Sigmoid colon (tissue), 7 donors: ENCODE data around the gene RABGAP1L. TPM values are rescaled to one million over a fixed set of nuclear protein-coding genes. Genes with fewer than 3 reads are reported as not detected.

Source experiments
- DNase-seq: peaks from one replicate; pipeline ENCODE4 v3.0.0-alpha.2; 2019
- H3K27ac ChIP-seq, 4 donors: fragments of 200-600 bp; sonication (generic); one replicate each; pipeline ENCODE4 v1.5.1; 2016 to 2019; ENCODE audit warnings: mild to moderate bottlenecking in 1 of 4
- H3K27me3 ChIP-seq, 3 donors: fragments of 200-600 bp; sonication (generic); one replicate each; pipeline ENCODE4 v1.5.1; 2019; ENCODE audit warnings: mild to moderate bottlenecking in 1 of 3
- H3K36me3 ChIP-seq, 4 donors: fragments of 200-600 bp; sonication (generic); one replicate each; pipeline ENCODE4 v1.5.1; 2016 to 2019
- H3K4me1 ChIP-seq, 4 donors: fragments of 200-600 bp; sonication (generic); one replicate each; pipeline ENCODE4 v1.5.1; 2017 to 2019
- H3K4me3 ChIP-seq, 4 donors: fragments of 200-600 bp; sonication (generic); one replicate each; pipeline ENCODE4 v1.5.1; 2017 to 2019; ENCODE audit warnings: mild to moderate bottlenecking in 2 of 4, moderate library complexity in 1 of 4
- H3K9me3 ChIP-seq, 4 donors: fragments of 200-600 bp in 3 of 4; sonication (generic) in 3 of 4; one replicate each; pipeline versions ENCODE4 v1.5.1 to v1.6.1; 2013 to 2019
- EP300 ChIP-seq, 4 donors: sonication (generic); formaldehyde crosslinking; IDR thresholded peaks; one replicate each; pipeline ENCODE4 v1.6.1; 2017; ENCODE audit warnings: antibody characterized with exemption in 4 of 4
- POLR2A ChIP-seq, 2 donors: fragments of 450-650 bp; IDR thresholded peaks; one replicate each; pipeline ENCODE4 v1.6.1; 2016; ENCODE audit warnings: antibody characterized with exemption in 2 of 2, mild to moderate bottlenecking in 2 of 2, moderate library complexity in 2 of 2
- POLR2AphosphoS5 ChIP-seq, 4 donors: sonication (generic); formaldehyde crosslinking; IDR thresholded peaks; one replicate each; pipeline ENCODE4 v1.6.1; 2017; ENCODE audit warnings: antibody characterized with exemption in 4 of 4
- WGBS, 2 donors: extraction: QIAGEN DNeasy Blood & Tissue Kit; methylation state at CpG; one replicate each; pipeline ENCODE4 v1.1.7; 2013; 5-methylcytosine and 5-hydroxymethylcytosine counted together
- intact Hi-C: fragments of 100-400 bp; cut with DNase I; formaldehyde crosslinking; loops from one replicate; pipeline ENCODE4 v1.15.1; 2023
- polyA plus RNA-seq, 3 donors: library from polyadenylated mRNA; stranded (reverse); fragments of 200-250 nt; gene quantifications; one replicate each; pipeline ENCODE4 v1.2.3, GENCODE V29; 2013
- total RNA-seq, 4 donors: library from RNA; depleted of rRNA; stranded (reverse); fragments of >200 nt; gene quantifications; one replicate each; pipeline ENCODE4 v1.1.0, GENCODE V29; 2016
- TF ChIP-seq, protein P1 (sequence below), 4 experiments: fragments of 450-650 bp in 3 of 4; fragments of 200-600 bp in 1 of 4; IDR thresholded peaks; one replicate each; pipeline ENCODE4 v1.5.1; 2016 to 2019; ENCODE audit warnings: antibody characterized with exemption in 4 of 4, mild to moderate bottlenecking in 3 of 4, moderate library complexity in 2 of 4
- donor health status: healthy with polysubstance abuse.
- donor health status: Bipolar disorder and iron deficiency.
- donor health status: healthy.

Gene RABGAP1L
- total and polyA plus RNA-seq, 7 donors, result 25.2 to 42.9 (median 35.4) TPM

DNA sequence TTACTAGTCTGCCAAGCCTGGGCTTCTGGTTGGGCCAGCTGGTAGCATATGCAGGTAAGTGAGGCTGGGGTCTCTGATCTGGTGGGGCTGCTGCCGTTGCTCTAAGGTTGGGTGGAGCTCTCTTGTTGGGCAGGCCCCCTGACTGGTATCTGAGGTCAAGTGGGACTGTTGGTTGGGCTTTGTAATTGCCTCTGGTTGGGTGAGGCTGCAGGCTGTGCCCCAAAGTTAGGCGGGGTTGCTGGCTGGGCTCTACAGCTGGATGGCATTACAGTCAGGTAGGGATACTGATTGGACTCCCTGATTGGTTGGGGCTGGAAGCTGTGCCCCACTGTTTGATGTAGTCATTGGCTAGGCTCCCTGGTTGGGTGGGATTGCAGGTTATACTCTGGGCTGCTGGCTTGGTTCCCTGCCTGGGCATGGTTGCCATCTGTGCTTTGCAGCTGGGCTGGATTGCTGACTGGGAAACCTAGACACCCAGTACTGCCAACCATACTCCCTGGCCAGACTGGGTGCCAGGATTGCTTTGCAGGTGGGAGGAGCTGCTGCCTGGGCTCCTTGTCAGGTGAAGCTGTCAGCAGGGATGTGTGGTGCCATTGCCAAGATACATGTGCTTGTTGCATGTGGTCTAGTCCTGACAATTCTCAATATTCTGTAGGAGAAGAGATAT lies 130.5 kb downstream of the RABGAP1L start:
- H3K4me3 ChIP-seq, result no peak overlapping the region
- no peak for DNase-seq
- no peaks in the 10 kb centered on the region for H3K27me3 ChIP-seq
- intact Hi-C loops, result no loop called here
- H3K27ac ChIP-seq, result no peak overlapping the region
- H3K36me3 ChIP-seq, result peaks cover 0 to 12% (median 2%) of the 10 kb centered on the region in 4 donors
- TF ChIP-seq, protein P1, sequence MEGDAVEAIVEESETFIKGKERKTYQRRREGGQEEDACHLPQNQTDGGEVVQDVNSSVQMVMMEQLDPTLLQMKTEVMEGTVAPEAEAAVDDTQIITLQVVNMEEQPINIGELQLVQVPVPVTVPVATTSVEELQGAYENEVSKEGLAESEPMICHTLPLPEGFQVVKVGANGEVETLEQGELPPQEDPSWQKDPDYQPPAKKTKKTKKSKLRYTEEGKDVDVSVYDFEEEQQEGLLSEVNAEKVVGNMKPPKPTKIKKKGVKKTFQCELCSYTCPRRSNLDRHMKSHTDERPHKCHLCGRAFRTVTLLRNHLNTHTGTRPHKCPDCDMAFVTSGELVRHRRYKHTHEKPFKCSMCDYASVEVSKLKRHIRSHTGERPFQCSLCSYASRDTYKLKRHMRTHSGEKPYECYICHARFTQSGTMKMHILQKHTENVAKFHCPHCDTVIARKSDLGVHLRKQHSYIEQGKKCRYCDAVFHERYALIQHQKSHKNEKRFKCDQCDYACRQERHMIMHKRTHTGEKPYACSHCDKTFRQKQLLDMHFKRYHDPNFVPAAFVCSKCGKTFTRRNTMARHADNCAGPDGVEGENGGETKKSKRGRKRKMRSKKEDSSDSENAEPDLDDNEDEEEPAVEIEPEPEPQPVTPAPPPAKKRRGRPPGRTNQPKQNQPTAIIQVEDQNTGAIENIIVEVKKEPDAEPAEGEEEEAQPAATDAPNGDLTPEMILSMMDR (IDR thresholded peaks at IDR 0.05), result no peak
- H3K4me1 ChIP-seq, result peaks cover 0 to 4% (median 0%) of the 10 kb centered on the region in 4 donors
- 72 to 75% methylated on average over 2 of the region's 2 CpGs for WGBS, 2 donors
- H3K9me3 ChIP-seq, result peaks cover 0 to 3% (median 0%) of the 10 kb centered on the region in 4 donors

DNA sequence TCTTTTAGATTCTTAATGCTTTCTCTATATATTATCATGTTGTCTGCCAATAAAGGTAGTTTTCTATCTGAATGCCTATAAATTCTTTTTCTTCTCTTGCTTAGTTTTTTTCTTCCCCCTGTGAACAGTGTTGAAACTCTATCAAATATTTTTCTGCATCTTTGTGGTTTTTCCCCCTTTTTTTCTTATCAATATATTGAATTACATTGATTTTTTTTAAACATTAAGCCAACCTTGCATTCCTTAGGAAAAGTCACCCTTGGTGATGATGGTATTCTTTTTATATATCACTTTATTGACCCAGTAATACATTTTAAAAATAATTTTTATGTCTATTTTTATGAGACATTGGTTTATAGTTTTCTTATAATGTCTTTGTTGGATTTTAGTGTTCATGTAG lies 131.7 kb downstream of the RABGAP1L start:
- no peak for TF ChIP-seq POLR2A (IDR thresholded peaks at IDR 0.05)
- TF ChIP-seq, protein P1 (IDR thresholded peaks at IDR 0.05), result no peak
- no peak for TF ChIP-seq EP300 (IDR thresholded peaks at IDR 0.05)
- no peak for TF ChIP-seq POLR2AphosphoS5 (IDR thresholded peaks at IDR 0.05)
- intact Hi-C loops, result no loop called here
- Histone ChIP-seq H3K9me3 (peaks cover 0 to 3% (median 0%) of the 10 kb centered on the region in 4 donors), H3K27ac (no peak overlapping the region), H3K27me3 (no peaks in the 10 kb centered on the region), H3K4me3 (no peak overlapping the region), H3K36me3 (peaks cover 0 to 12% (median 2%) of the 10 kb centered on the region in 4 donors), H3K4me1 (peaks cover 0 to 4% (median 0%) of the 10 kb centered on the region in 4 donors)
- no peak for DNase-seq

DNA sequence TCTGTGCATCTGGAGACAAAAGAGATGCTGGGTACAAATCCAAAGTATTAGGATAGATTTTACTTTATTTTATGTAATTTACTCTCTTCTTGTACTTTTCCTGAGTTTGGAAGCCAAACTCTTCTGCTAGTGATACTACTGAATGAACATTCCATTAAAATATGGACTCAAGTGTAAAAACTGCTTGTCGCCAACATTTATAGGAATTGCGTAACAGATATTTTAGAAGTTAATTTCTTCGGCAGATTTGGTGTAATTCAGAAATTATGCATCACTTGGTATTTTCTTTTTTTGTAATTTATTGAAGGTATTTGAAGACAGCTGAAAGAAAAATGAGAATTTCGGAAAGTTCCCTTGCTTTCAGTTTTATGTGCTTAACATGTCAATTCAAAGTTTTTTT lies 137.0 kb downstream of the RABGAP1L start:
- Histone ChIP-seq H3K27ac (no peak overlapping the region), H3K9me3 (no peaks in the 10 kb centered on the region), H3K4me1 (peaks cover 0 to 4% (median 0%) of the 10 kb centered on the region in 4 donors), H3K36me3 (no peaks in the 10 kb centered on the region), H3K4me3 (no peak overlapping the region), H3K27me3 (no peaks in the 10 kb centered on the region)
- WGBS, 2 donors, result 91 to 94% methylated on average over 4 of the region's 4 CpGs
- no peak for TF ChIP-seq EP300 (IDR thresholded peaks at IDR 0.05)
- no peak for TF ChIP-seq POLR2A (IDR thresholded peaks at IDR 0.05)
- TF ChIP-seq, protein P1 (IDR thresholded peaks at IDR 0.05), result no peak
- TF ChIP-seq POLR2AphosphoS5 (IDR thresholded peaks at IDR 0.05), result no peak
- intact Hi-C loops, result no loop called here
- DNase-seq, result no peak

DNA sequence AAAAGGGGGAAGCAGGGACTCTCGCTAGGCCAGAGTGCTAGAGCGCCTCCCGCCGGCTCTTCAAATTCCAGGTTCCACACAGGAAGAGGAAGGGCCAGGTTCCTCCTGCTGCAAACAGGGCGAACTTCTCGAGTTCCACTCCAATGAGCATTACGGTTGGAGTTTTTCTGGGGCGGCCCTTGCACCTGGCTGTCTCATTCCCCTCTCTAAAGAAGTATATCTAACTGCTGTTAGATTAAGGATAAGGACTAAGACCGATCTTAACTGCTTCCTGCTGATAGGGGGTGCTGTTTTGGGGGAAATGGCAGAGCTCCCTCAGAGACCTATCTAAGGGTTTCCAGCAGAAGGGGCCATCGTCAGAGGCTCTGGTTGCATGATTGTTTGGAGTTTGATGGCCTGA lies 138.0 kb downstream of the RABGAP1L start:
- H3K27ac ChIP-seq, result no peak overlapping the region
- no peak overlapping the region for H3K4me3 ChIP-seq
- H3K4me1 ChIP-seq, result peaks cover 0 to 4% (median 0%) of the 10 kb centered on the region in 4 donors
- intact Hi-C loops, result no loop called here
- DNase-seq, result no peak
- 89 to 91% methylated on average over 10 of the region's 10 CpGs for WGBS, 2 donors
- no peaks in the 10 kb centered on the region for H3K9me3 ChIP-seq
- TF ChIP-seq, protein P1 (IDR thresholded peaks at IDR 0.05), result no peak
- TF ChIP-seq EP300 (IDR thresholded peaks at IDR 0.05), result no peak
- TF ChIP-seq POLR2AphosphoS5 (IDR thresholded peaks at IDR 0.05), result no peak
- no peak for TF ChIP-seq POLR2A (IDR thresholded peaks at IDR 0.05)
- H3K36me3 ChIP-seq, result no peaks in the 10 kb centered on the region
- H3K27me3 ChIP-seq, result no peaks in the 10 kb centered on the region
